COR-L47 (cell line): ENCODE measurements around the gene CCN6.

Experiments
- DNase-seq: peaks from one replicate; lab custom pipeline; 2025; lab: John Stamatoyannopoulos, UW

The CCN6 gene

DNA sequence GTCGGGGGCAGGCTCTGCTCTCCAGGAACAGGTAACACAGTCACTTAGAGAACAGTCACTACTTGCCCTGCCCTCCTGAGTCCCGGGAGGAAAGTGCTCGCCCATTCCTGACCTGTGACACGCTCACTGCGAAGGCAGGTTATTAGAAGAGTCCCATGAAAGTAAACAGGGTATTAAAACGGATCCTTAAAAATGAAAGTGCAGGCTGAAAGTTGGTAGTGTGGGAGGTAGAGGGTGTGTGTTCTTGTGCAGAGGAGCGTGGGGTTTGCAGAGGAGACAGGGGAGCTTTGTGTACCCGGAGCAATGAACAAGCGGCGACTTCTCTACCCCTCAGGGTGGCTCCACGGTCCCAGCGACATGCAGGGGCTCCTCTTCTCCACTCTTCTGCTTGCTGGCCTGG, at the start of gene CCN6:
Gene CCN6, plus strand, starts transcription at position 104 of the 400 bp plus-strand sequence. Its CDS starts 254 bp downstream, at position 358.
- DNase-seq = no peak

DNA sequence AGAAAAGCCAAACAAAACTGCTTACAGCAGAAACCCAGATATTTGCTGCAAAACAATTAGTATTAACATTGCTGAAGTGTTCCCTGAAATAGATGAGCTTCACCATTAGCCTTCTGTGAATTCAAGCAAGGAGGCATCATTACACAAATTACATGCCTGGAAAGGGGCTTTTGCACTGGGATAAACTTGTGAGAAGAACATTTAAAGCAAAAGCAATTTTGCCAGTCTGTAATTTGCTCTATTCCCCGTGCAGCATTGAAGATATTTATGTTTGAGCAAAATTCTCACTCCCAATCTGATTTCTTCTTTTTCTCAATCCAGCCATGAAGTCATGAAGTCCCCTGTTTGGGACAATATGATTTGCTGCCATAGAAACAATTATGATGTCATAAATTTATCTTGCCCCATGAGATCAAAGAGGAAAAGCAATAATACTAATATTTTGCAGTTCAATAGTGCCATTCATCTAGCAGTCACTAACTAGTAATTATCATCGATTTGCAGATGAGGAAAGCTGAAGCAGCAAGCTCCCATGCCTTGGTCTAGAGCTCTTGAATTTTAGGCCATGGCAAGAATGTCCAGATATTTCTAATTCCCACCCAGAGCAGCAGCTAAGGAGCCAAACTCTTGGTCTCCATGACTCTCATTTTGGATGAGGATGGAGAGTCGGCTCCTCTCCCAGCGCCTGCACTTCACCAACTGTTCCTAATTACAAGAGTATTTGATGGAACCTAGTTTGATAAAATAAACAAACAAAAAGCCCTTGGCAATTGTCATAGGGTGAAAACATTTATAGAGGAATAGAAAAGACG, 49.5 kb upstream of the CCN6 start:
- no peak for DNase-seq

DNA sequence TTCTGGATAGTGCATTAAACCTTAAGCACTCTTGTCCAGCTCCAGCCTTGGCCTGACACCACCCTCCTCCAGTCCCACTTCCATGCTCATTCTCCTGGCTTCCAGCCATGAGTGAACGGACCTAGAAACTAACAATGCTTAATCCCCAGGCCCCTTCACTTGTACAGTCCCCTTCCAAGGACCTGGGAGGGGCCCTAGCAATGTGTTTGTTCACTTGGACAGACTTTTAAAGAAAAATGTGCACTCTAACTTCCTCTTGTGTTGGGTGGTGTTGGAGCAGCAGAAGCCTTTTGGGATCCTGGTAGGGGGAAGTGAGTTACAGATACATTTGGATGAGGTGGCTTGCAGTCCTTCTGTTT, 48.9 kb upstream of the CCN6 start:
- no peak for DNase-seq

DNA sequence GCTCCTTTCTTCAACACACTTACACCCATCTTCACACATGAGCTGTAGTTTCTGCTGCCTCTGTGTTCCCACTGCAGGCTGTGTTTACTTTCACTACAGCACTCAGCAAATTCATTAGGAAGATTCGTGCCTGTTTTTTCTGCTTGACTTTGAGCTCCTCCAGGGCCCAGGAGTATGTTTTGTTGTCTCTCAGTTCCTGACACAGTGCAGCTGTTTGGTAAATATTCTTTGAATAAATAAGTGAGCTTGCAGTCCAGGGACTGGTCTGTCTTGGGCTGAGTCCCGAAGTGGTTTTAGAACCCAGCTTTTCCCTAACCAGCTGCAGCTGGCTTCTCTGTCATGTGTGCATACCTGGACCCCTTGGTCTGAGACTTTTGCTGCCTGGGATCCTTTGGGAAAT, 46.6 kb upstream of the CCN6 start:
- no peak for DNase-seq

DNA sequence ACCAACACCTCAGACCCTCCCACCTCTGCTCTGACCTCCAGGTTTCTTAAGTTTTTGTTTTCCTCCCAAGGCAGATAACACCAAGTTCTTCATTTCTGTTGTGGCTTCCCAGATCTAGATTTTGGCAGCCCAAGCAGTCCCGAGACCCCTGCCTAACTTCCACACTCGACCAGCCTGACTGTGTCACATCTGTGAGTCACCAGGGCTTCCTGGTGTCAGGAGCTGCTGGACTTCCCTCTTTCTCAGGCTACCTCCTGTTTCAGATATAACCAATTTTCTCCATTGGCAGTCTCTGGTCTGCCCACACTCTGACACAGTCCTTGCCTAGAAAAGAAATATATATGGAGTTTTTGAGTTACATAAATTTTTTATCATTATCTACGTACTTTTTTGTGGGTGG, 46.1 kb upstream of the CCN6 start:
- DNase-seq = no peak

DNA sequence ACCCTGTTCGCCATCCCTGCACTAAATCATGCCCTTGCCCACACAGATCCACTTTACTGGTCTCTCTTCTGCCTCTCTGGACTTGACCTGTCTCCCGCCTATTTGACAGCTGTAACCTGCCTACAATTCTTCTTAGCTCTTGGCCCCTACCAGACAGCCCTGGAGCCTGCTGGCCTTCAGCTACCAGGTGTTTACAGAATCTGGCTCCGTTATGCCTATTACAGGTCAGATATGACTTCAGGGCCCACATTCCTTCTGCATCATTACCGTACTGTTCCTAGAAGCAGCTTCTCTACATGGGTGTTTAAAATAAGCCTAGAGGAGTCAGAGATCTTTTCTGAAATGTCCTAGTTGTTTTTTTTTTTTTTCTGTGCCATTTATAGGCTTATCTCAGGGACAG, 45.4 kb upstream of the CCN6 start:
- no peak for DNase-seq

DNA sequence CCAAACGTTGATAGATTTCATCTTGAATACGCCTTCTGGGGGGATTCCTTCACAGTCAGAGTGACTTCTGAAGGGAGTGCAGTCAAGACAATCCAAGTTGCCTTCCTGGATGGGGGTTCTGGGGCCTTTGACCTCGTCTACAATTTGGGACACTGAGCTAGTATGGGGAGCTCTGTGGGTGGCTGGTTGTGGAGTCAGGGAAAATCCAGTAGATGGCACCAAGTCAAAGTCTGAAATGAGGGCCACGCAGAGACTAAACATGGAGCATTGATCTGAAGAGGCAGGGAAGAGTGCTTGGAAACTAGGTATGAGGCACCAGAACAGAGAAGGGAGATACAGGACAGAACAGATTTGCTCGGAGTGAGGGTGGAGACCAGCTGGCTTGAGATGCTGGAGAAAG, 43.6 kb upstream of the CCN6 start:
- DNase-seq = no peak

DNA sequence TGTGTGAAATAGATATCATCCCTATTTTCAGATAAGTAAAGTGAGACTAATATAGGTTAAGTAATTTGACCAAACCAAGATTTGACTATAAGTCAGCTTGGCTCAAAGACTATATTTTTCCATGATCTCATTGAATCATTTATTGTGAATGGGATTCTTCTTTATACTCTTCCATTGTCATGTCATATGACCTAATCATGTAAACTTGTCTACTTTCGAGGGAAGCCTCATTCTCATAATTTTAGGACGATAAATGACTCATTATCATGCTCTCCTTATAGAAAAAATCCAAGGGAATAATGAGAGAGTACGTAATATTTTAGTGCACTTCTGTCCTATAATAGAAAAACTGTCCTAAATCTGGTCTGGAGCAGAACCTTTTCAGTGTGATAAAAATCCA, 40.9 kb upstream of the CCN6 start:
- no peak for DNase-seq

DNA sequence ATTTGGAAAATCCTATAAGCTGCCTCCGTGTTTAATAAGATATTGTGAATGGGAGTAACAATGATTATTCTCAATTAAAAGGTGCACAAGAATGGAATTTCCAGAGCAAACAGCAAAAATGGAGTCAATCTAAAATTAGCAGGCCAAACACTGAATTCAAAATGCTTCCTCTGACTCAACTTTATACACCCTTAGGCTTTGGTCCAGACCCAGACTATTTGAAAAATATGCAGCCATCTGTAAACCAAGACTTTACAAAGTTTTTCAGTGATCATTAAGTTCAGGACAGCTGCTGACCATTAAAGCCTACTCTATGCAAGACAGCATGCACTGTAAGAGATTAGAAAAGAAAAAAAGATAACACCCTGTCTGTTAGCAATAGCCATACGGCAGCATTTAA, 39.4 kb upstream of the CCN6 start:
- DNase-seq = no peak

DNA sequence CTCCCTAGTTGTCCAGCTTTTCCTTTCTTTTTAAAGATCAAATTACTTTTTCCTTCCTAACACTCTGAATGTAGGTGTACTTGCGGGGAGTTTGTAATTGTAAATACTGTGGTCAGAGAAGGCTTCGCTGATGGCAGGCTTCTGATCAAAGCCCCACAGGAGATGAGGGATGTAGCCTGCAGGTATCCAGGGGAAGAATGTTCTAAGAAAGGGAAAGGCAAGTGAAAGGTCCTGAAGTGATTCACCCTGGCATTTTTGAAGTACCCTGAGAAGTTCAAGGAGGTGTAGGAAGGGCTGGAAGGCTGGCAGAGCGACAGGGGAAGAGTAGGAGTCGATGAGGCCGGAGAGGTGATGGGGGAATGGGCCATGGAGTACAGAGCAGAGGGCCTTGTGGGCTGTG, 38.2 kb upstream of the CCN6 start:
- DNase-seq = no peak

DNA sequence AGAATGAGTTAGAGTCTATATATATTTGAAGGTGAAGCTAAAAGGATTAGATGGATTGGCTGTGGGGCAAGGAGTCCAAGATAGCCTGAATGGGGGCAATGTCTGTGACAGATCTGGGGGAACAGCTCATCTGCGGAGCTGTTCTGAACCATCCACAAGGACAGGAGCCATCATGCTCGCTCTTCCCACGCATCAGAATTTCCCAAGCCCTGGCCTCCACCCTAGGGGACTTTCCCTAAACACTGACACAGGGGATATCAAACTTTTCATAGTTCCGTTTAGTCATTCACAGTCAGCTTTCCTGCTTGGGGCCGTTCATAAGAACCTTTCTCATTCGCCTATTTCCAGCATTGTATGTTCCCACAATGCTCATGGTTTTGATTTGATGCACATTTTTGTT, 37.6 kb upstream of the CCN6 start:
- DNase-seq = no peak

DNA sequence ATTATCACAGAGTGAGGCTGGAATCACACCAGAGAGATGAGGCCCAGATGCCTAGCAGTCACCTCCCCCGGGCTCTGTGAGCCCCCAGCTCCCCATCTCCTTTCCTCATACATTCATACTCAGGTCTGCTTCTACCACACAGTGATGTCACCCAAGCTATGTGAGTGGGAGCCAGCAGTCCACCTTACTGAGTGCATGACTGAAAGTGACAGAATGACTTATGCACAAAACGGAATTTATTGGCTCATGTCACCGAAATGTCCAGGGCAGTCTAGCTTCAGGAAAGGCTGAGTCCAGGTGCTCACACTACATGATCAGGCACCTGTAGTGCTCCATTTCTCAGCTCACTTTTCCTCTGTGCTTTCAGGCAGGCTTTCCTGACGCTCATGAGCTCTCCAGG, 36.7 kb upstream of the CCN6 start:
- no peak for DNase-seq

DNA sequence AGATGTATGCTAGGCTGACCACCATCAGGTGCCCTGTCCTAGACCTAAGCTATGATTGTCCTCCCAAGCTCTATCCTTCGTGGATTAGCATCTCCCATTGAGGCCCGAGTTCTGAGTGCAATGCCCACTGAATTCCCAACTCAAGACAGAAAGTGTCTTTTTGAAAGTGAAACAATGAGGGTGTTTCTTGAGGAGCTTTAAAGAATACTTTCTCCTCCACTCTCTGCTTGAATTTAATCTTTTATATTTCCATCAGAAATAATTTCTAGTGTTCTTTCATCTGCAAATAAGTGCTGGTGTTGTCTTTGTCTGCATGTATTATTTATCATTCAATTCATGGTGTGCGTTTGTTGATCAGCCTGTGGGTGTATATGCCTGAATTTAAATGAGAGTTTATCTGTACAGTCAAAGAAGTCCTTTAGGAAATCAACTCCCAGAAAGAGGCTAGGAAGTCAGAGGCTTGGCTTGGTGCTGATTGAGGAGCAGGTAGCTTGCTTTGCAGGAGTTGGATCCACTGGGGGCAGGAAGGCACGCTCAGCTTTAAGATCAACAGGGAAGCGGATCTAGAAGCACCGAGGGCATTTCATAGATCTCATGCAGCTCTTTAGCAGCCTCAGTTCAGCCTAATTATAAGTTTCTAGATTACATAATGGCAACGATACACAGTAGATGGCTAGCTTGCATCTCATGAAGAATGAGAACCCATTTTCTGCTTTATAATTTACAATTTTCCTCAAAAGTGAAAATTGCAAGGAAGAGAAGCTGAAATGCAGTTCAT, 36.0 kb upstream of the CCN6 start:
- no peak for DNase-seq

DNA sequence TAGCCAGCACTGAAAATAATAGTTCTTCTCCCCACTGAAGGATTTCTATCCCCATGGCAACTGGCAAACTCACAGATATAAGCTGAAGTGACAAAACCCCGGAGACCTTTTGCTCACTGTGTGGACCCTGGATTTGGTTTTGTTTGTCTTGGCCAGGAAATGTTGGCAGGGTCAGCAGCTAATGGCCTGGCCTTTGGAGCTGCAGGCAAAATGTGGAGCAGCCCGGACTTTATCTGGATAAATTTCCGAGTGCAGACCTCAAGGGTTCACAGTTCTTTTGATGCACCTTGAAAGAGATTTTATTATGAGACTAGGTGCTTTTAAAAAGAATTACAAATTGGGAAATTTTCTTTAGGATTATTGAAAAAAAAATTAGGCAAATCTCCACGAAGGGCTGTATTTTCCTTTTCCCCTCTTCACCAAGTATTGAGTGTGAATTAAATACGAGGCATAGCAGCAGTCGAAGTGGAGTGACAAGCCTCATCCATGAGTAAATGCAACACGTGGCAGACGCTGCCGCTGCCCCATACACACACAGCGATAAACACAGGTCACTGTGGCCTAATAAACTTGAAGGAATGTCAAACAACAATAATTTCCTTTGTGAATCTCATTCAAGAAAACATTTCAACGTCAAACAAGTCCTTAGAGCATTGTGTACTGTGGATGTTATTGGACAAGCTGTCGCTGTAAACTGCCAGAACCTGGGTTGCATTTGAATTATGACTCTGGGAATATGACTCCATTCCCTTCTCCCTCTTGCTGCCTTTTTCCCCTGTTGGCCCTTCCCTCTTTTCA, 35.1 kb upstream of the CCN6 start:
- no peak for DNase-seq

DNA sequence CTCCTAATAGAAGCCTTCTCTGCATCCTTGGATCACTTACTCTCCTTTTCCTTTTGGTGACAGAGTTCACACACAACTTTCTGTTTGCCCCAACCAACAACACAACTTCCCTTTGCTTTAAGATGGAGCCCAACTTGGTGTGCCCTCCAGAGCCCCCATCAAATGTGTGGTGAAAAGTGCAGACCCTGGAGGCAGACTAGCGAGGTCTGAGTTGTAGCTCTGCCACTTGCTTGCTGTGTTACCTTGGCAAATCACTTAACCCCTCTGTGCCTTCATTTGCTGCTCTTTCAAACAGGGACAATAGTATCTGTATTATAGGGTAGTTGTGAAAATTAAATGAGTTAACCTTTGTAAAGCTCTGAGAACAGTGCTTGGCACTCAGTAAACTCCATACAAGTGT, 34.3 kb upstream of the CCN6 start:
- no peak for DNase-seq

DNA sequence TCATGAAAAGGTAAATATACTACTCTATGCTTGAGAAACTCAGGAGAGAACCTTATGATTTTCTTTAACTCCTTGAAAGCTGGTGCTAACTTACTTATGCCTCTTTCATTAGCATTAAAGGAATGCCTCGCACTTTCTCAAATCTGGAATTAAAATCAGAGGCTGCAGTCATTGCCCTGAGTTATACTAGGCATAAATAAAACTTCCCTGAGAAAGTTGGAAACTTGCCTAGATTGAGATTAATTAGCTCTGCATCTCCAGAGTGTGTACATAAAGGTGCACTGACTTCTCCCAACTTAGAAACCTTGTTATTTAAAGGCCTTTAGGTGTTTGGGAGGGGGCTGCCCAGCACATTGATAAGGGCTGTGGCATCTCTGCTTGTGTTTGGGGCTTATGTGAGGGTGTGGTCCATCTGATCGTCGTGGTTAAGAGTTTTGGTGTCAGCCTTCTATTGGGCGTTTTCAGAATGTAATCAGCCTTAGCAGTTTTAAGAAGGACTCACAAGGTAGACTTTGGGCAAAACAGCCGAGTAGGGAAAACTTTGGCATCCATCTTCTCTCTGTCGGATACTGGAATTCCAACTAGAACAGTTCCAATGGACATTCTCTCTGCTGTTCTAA, 32.1 kb upstream of the CCN6 start:
- DNase-seq = no peak

DNA sequence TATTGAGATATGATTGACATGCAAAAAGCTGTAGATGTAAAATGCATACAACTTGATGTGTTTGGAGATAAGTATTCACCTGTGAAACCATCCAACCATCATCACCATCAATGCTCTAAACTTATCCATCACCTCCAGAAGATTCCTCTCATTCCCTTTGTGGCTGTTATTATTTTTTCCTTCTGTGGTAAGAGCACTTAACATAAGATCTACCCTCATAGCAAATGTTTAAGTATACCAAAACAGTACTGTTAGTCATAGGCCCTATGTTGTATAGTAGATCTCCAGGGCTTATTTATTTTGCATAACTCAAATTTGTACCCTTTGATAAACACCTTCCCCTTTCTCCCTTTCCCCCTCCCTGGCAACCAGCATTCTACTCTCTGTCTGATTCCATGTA, 31.2 kb upstream of the CCN6 start:
- no peak for DNase-seq

DNA sequence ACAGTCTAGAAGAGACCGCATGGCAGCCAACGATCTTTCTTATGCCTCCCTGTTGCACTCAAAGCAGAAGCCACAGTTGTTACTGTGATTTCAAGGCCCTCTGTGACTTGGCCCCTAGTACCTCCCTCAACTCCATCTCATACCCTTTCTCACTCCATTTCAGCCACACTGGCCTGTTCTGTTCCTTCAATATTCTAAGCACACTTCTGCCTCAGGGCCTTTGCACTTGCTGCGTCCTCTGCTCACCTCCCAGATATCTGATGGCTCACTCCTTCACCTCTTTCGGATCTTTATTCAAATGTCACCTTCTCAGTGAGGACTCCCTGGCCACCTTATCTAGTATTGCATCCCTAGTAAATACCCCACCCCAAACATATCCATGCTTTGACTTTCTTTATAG, 29.4 kb upstream of the CCN6 start:
- DNase-seq = no peak

DNA sequence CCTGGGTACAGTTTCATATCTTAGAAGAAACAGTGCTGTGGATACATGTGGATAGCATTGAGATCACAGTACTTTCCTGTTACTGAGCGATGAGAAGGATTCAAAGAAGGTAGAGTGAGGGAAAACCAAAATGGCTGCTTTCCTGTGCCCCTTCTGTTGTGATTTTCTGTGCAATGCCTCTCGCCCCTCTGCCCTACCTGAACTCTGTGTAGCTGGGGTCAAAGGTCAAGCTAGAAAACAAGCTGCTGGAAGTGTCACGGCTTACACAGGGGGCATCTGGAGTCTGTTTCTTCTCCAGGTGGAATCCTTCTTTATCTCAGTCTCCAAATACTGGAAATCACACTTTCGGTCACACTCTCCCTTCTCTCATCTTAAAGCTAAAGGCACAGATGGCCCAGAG, 27.0 kb upstream of the CCN6 start:
- no peak for DNase-seq

DNA sequence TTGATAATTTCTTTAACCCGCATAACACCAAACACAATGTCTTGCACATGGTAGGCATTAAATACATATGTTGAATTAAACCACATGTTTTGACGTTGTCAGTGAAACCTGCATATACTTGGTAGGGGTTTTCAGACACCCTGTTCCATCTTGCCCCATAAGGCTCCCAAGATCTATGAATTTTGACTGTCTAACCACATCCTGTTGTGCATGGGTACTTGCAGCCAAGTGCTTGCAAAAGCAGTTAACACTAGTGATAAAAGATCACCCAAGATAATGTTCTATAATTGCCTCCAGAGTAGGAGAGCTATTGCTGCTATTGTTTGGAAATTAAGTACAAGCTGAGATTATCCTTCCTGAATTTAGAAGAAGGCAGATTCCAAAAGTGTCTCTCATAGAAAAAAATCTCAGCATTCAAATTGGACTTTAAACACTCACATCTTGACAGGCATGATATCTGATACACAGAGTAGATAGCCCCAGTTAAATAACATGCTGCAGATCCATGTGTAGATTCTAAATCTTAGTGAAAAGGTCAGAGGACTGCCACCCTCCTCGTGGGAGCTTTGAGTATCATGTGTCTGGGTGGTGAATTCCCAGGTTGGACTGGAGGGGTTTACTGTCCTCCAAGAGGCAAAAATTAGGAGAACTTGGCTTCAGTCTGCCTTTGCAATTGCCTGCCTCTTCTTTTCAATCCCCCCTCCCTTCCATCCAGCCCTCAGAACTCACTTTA, 25.8 kb upstream of the CCN6 start:
- no peak for DNase-seq

DNA sequence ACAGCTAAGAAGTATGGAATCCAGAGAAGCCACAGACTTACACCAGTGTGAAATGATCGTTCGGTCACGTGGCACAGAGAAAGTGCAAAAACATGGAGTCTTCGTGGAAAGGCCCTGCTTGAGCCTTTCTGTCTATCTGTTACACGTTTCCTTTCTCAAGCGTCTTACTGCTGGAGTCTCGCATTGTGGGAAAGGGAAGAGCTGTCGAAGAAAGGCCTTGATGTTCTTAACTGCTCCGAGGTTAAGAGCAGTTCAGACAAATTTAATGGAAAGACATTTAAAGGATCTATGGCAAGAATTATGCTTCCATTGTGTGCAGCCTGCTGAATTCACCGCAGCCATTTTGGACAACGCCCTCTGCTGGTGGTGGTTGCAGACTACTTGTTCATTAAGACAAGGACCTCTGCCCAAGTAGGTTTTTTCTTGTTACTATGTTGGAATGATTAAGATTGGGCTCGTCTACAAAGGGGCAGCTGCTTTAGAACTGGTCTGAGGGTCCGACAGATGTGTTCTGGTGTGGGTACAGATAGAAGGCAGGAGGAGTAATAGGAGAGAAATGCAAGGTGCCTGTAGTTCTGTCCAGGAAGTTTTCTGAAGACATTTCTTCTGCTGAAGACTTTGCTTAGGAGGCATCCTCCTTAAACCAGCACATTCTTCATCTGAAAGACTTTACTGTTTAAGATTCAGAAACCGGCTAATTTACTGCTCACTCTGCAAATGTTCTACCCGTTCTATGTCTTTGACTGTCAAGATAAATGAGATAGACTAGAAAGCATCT, 24.7 kb upstream of the CCN6 start:
- DNase-seq = peak; percentile 31
